Measurements from ENCODE around the gene ATP6AP2.
"Not testable (repeated sequence)": the region's sequence is repeated elsewhere in the genome, so short reads cannot be mapped to it uniquely, and the experiment has no call there.

The ATP6AP2 gene

GRCh38 chrX:40580537-40581335 lies at the start of gene ATP6AP2:
Gene ATP6AP2 (plus strand): TSS chrX:40580970. CDS start chrX:40581066, 96 bp downstream.
- DNase-seq = peak; percentile 60 to 68

DNA sequence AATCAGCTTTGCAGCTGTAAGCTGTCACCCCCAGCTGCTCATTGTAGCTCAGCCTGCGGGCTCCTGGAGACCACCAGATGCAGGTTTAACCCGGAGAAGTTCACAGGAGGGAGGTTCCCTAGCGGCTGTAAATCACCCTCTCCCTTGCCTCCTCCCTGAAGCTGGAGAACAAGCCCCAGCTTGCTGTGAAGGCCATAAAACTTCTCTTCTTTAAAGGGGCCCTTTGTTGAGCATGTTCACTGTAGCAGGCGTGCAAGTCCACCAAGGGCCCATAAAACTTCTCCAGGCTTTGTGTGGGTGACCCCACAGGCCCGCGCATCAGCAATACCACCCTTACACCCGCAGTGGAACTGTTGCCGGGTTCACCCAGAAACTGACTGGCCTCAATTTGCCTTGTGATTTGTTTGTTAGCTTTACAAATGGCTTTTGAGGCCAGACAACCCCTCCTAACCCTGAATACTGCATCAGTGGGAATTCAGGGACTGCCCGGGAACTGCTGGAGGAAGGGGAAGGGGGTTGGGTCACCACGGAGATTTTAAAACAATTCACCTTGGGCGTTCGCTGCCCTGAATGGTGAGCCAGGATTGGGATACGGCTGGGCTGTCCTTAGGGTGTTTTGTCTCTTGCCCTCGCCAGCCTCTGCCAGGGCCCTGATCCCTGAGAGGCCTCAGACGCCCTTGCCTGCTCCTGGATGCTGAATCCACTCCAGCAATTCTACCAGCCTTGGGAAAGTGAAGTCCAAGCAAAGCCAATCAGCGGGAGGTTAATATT lies 49.5 kb upstream of the ATP6AP2 start:
- DNase-seq = no peak

GRCh38 chrX:40537310-40537709 lies 43.5 kb upstream of the ATP6AP2 start:
- DNase-seq = no peak

GRCh38 chrX:40538406-40538805 lies 42.4 kb upstream of the ATP6AP2 start:
- DNase-seq = no peak

DNA sequence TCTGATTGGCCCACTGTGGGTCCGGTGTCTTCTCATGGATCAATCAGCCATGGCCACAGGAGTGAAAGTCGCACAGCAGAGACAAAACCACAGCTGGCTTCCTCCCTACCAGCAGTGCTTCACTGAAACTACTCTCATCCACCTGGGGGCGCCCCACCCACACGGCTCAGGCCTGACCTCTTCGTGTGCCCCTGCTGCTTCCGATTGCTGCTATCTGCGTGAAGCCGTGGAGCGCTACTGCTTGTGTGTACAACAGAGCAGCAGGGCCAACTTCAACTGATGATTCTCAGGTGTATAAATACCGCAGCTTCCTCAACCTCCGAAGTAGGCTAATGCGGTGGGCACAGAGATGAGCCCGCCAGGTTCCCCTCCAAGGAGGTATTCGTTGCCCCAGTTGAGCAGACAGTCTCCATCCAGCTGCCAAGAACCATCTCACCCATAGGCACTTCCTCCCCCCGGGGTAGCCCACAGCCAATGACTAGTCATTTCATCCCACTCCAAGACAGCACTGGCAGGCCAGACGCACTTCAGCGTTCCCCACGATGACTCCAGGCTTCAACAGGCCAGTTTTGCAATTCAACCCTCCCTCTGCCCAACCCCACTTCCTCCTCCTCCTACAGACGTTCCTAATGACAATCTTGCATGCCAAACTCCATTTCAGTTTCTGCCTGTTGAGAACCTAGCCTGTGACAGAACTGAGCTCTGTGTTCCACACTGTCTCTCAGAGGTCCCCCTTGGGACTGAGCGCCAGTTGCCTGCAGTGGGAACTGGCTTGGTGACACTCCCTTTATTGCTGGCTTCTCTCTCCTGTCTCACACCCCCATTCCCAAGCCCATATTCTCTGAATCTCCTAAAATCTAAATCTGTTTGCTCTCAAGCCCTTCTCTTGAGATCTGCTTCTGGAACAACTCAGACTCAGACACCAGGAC lies 41.3 kb upstream of the ATP6AP2 start:
- DNase-seq = no peak

GRCh38 chrX:40542208-40542607 lies 38.6 kb upstream of the ATP6AP2 start:
- DNase-seq = no peak

DNA sequence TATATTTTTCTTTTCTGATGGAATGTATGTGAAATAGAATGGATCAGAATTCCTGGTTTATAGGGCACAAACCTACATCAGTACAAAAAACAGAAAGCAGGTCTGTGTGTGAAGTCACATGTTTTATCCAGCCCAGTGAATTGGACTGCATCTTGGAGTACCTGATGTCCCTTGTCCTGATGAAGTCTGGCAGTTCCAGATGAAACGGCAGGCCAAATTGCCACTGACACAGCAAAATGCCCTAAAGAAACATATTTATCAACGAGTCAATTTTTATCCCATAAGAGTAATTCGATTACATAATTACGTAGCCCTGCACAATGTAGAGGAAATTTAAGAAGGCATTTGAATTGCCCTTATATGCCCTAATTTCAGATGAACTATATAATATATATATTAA lies 37.8 kb upstream of the ATP6AP2 start:
- DNase-seq = no peak

DNA sequence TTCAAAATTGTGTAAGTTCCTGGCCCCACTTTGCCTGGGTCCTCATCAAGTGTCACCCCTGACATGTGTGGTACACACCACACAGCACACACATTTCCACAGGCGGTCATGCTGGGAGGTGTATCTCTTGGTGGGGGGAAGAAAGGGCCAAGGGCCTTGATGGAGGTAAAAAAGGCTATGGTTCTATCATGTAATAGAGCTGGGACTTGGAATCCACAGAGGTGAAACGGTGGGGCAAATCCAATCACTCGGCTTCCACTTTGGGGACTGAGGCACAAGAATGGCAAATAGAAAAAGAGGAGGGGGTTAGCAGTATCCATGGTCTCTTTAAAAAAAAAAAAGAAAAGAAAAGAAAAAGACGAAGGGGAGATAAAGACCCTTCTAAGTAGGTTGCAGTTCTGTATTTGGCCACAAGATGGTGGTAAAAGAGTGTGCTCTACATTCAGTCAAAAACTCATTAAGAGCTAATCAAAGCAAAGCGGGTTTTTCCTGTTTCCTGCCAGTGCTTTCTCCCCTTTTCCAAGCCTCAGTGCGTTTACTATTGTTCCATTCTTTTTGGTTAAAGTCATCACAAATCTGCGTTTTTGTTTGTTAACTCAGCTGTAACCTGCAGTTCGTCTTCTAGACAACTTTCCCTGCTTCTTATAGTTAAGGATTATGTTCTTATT lies 37.0 kb upstream of the ATP6AP2 start:
- DNase-seq = no peak

DNA sequence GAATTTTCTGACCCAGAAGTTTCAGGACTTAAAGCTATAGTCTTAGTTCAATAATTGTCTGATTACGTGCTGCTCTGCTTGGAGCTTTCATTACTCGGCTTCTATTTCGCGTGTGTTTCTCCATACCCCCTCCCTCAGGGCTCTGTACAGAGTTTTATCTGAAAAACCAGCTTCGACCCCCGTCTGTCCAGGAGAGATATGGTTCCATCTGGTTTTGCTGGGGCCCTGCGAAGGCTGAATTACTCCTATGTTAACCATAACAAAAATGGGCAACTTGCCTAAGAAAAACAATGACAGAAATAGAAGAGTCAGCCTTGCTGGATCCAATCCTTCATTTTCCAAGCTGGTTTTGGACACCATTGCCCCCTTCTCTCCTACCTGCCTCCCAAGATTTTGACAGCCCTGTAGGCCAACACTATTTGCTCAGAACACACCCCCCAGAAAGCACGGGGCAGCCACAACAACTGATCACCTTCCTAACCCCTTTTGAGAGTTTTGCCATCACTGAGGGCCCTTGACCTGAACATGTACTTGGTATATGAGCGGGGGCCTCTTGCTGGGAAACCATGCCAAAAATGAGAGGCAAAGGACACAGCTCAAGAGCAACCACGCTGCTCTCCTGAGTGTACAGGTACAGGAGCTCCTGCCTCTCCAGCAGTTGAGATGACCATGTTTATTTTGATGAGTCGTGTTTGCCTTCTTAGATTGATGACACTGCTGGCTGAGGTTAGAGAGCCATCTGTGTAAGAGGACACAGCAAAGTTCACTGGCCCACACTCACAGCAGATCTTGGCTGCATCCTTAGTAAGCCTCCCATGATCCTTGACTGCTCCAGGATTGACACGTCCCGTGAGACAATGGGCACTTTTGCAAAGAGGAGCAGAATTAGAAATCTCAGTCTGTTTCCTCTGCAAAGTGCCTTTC lies 36.2 kb upstream of the ATP6AP2 start:
- DNase-seq = no peak

DNA sequence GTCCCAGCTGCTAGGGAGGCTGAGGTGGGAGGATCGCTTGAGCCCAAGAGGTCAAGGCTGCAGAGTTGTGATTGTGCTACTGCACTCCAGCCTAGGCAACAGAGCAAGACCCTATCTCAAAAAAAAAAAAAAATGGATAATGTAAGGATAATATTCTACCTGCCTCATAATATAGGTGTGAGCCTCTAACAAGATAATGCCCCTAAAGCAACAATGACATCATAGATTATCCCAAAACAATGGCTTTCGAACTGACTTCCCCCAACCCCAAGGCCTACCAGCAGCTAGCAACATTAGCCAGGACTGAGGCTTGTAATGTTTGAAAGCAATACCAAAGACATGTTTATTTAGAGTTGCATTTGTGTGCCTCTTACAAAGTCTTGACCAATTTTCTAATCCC lies 33.9 kb upstream of the ATP6AP2 start:
- DNase-seq = no peak

DNA sequence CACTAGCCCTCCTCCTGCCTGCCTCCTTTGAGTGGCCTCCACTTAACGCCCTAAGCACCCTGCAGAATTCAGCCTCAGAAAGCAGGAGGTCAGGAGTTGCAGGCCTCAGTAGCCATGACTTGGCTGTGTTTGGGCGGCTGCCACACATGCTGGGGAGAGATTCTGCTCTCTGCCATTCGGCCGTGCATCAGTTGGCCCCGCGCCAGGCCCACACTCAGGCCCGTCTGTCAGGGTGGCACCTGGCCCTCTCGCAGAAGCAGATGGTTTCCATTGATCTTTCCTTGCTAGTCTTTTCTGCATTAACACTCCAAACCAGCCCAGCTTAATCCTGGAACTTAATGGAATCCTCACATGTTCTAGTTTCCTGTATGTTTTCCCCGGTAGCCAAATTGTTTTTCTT lies 30.7 kb upstream of the ATP6AP2 start:
- peak; percentile 56 to 72 for DNase-seq

DNA sequence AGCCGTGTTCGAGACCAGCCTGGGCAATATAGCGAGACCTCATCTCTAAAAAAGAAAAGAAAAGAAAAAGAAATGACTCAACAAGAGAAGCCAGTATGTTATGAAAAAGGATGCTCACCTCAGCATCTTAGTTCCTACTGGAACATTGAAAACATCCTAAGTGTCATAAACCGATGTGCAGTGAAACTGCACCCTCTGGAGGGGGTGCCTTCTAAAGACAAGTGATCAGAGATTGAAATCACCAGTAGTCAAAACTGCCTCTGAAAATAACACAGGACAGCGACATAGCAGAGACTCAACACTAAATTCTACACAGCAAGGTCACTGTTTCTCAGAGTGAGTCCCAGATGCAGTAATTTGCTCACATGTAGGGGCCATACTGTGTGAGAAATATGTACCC lies 28.0 kb upstream of the ATP6AP2 start:
- DNase-seq = no peak

- no peak for DNase-seq
These were observed 22.2 kb upstream of the ATP6AP2 start for GRCh38 chrX:40558590-40558989.

- no peak for DNase-seq
These were observed 17.0 kb upstream of the ATP6AP2 start for GRCh38 chrX:40563784-40564183.

- DNase-seq = no peak
These were observed 16.3 kb upstream of the ATP6AP2 start for GRCh38 chrX:40564447-40564846.

- DNase-seq = no peak
These were observed 10.2 kb upstream of the ATP6AP2 start for GRCh38 chrX:40570346-40571093.

DNA sequence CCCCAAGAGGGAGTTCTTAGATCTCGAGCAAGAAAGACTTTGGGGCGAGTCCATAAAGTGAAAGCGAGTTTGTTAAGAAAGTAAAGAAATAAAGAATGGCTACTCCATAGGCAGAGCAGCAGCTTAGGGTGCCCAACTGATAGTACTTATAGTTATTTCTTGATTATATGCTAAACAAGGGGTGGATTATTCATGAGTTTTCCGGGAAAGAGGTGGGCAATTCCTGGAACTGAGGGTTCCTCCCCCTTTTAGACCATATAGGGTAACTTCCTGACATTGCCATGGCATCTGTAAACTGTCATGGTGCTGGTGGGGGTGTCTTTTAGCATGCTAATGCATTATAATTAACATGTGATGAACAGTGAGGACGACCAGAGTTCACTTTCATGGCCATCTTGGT lies 9.6 kb upstream of the ATP6AP2 start:
- DNase-seq = not testable (repeated sequence)

GRCh38 chrX:40571600-40571999 lies 9.2 kb upstream of the ATP6AP2 start:
- DNase-seq = no peak

- DNase-seq = no peak
These were observed 7.0 kb upstream of the ATP6AP2 start for GRCh38 chrX:40573763-40574162.

GRCh38 chrX:40575411-40575810 lies 5.4 kb upstream of the ATP6AP2 start:
- DNase-seq = not testable (repeated sequence)

DNA sequence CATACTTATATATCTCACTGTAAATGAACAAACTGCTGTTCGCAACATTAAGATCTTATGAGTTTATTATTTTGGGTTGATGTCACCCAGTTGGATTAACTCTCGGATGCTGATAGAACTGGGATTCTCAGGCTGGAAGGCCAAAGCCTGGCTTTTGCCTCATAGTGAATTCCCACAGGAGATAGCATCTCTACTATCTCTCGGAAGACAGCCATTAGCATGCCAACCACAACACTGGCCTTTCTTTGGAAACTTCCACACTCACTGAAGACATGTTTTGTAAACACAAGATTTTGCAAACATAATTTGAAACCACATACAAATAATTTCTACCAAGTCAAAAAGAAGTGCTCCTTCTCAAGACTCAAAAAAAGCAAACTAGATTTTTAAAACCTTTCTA lies 4.5 kb upstream of the ATP6AP2 start:
- no peak for DNase-seq
